ENCODE results near the gene ERG28.
"Not testable (repeated sequence)": the region's sequence is repeated elsewhere in the genome, so short reads cannot be mapped to it uniquely, and the experiment has no call there.

ERG28 gene

DNA sequence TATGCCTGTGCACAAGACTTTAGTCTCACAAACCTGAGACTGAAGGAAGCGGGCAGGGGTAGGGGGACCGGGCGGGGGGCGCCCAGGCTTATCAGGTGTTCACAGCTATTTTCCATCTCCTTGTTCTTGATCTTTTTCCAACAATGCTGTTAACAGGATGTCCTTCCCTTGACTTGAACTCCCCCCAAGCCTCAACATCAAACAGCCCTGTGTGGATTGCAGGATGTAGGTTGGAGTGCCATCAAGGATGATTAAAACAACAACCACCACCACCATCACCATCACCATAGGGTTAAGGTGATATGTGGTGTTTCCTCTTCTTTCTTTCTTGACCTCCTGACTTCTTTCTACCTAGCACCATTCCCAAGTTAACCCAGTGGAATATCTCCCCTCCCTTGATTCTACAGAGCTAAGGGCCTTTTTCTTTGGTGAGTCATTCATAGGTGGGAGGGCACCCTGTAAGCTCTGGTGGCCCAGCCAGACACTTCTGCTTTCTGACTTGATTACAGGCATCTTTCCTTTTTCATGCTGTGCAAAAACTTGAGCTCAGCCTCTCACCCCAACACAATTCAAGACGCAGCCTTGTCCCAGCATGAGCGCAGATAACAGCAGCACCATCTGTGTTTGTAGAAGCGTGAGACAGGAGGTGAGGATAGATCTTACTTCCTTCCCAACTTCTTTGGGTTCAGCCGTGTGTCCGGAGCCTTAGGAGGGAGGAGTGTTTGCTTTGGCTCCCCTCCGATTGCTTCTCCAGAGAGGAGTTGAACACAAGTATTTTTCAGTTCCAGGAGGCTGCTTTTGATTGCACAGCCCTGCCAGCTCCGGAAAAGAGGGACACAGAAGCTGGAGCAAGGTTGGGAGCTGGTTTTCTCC is 55.5 kb downstream of the ERG28 start:
- peak; percentile 97 for DNase-seq (ENCODE audit: low read depth)
- no peak for TF ChIP-seq CTCF (conservative IDR thresholded peaks at IDR 0.05; ENCODE audit: low read depth, low read length)
- peak overlapping the region; percentile 45 for H3K4me3 ChIP-seq (ENCODE audit: low read depth, low read length)

- no peak for DNase-seq (ENCODE audit: low read depth)
- no peak overlapping the region for H3K4me3 ChIP-seq (ENCODE audit: low read depth, low read length)
- no peak for TF ChIP-seq CTCF (conservative IDR thresholded peaks at IDR 0.05; ENCODE audit: low read depth, low read length)
Measured at GRCh38 chr14:75602503-75602902, 58.2 kb downstream of the ERG28 start.

DNA sequence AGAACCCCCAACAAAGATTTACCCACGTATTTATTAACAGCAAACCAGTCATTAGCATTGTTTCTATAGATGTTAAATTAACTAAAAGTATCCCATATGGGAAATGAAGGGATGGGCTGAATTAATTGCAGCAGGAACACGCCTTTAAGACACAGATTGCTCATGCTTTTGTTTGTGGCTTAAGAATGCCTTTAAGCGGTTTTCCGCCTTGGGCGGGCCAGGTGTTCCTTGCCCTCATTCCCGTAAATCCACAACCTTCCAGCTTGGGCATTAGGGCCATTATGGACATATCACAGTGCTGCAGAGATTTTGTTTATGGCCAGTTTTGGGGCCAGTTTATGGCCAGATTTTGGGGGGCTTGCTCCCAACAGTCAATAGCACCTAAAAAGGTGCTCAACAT is 59.6 kb downstream of the ERG28 start:
- H3K4me3 ChIP-seq (ENCODE audit: low read depth, low read length); DNase-seq (ENCODE audit: low read depth): not testable (repeated sequence)

DNA sequence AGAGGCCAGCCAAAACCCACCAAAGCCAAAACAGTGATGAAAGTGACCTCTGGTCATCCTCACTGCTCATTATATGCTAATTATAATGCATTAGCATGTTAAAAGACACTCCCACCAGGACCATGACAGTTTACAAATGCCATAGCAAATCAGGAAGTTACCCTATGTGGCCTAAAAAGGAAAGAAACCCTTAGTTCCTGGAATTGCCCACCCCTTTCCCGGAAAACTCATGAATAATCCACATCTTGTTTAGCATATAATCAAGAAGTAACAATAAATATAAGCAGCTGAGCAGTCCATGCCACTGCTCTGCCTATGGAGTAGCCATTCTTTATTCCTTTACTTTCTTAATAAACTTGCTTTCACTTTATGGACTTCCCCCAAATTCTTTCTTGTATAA is 60.6 kb downstream of the ERG28 start:
- not testable (repeated sequence) for DNase-seq (ENCODE audit: low read depth); H3K4me3 ChIP-seq (ENCODE audit: low read depth, low read length)
